ENCODE data around the gene SOX5. TPM values are rescaled to one million over a fixed set of nuclear protein-coding genes. Genes with fewer than 3 reads are reported as not detected.

SOX5 gene
- polyA plus RNA-seq, 1 of the 3 experiments (the other 2 are of a cell fraction): 0.21 TPM

DNA sequence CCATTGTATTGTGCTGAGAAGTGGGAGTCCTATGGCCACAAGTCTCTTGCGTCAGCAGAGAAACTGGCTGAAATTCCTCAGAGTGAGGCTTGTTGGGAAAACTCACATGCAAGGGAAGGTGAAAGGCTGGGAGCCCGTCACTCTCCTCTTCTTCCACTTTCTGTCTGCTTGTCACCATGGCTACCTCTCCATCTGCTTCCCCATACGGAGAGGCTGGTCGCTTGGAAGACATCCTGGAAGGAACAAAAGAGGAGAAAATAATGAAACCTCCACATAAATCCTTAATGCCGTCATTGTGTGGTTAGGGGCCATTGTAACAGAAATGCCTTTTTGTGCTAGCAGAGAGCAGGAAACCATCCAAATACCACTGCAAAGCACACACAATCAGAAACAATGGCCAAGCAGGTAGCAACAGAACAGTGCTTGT lies 53.7 kb downstream of the SOX5 start:
- CTCF ChIA-PET: interaction anchor here (0.7 kb wide), 1 partner anchor 10 kb away, joined by 3 read pairs; no protein-coding TSS in a partner anchor
- Histone ChIP-seq H3K27me3 (ENCODE audit: insufficient read depth) (no peaks in the 10 kb centered on the region), H3K4me2 (no peak overlapping the region), H3K79me2 (ENCODE audit: insufficient read depth) (no peaks in the 10 kb centered on the region), H3K9me3 (no peaks in the 10 kb centered on the region), H4K20me1 (ENCODE audit: insufficient read depth) (no peaks in the 10 kb centered on the region), H3K36me3 (replicated peaks in 1 of 2; ENCODE audit: control insufficient read depth in 1 of 2, insufficient read depth in 2 of 2, low read length in 1 of 2) (no peaks in the 10 kb centered on the region), H3K27ac (ENCODE audit: low read depth in 2 of 2, low read length in 1 of 2) (no peak overlapping the region), H3K9me2 (0 out of 2 replicates have a peak, but pooled peaks cover 2% of the 10 kb centered on the region), H3K4me1 (ENCODE audit: control insufficient read depth in 1 of 2, insufficient read depth in 2 of 2, low read depth in 1 of 2, low read length in 1 of 2) (no peaks in the 10 kb centered on the region), H3K4me3 (ENCODE audit: low read depth in 2 of 2, low read length in 1 of 2) (no peak overlapping the region), H2AFZ (ENCODE audit: low read depth) (no peak overlapping the region), H3K9ac (no peak overlapping the region), H3F3A (replicated peaks; ENCODE audit: insufficient read depth) (no peaks in the 10 kb centered on the region)
- no peak for DNase-seq
- POLR2A ChIA-PET: no interaction called here
- no peak for TF ChIP-seq GATA2 (CRISPR knock-in tag; IDR thresholded peaks at IDR 0.05)
- no peak for TF ChIP-seq NRF1 (IDR thresholded peaks at IDR 0.05; ENCODE audit: low read depth, low read length)
- no peak for TF ChIP-seq RCOR1 (IDR thresholded peaks at IDR 0.05; ENCODE audit: low read length)
- TF ChIP-seq SMC3 (IDR thresholded peaks at IDR 0.05; ENCODE audit: low read depth, low read length): no peak
- TF ChIP-seq POLR2AphosphoS5 (IDR thresholded peaks at IDR 0.05; ENCODE audit: low read depth, low read length): no peak
- no peak for TF ChIP-seq TCF12 (IDR thresholded peaks at IDR 0.05)
- TF ChIP-seq EZH2phosphoT487 (IDR thresholded peaks at IDR 0.05; ENCODE audit: borderline replicate concordance, low read depth): no peak
- TF ChIP-seq, protein P1, sequence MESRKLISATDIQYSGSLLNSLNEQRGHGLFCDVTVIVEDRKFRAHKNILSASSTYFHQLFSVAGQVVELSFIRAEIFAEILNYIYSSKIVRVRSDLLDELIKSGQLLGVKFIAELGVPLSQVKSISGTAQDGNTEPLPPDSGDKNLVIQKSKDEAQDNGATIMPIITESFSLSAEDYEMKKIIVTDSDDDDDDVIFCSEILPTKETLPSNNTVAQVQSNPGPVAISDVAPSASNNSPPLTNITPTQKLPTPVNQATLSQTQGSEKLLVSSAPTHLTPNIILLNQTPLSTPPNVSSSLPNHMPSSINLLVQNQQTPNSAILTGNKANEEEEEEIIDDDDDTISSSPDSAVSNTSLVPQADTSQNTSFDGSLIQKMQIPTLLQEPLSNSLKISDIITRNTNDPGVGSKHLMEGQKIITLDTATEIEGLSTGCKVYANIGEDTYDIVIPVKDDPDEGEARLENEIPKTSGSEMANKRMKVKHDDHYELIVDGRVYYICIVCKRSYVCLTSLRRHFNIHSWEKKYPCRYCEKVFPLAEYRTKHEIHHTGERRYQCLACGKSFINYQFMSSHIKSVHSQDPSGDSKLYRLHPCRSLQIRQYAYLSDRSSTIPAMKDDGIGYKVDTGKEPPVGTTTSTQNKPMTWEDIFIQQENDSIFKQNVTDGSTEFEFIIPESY (IDR thresholded peaks at IDR 0.05; ENCODE audit: borderline replicate concordance, low read depth): no peak
- no peak for TF ChIP-seq FOSL2 (IDR thresholded peaks at IDR 0.05; ENCODE audit: borderline replicate concordance, low read depth)
- TF ChIP-seq GABPA (IDR thresholded peaks at IDR 0.05; ENCODE audit: low read depth): no peak
- no peak for TF ChIP-seq REST (IDR thresholded peaks at IDR 0.05; ENCODE audit: low read depth, low read length)
- TF ChIP-seq YY1 (IDR thresholded peaks at IDR 0.05; ENCODE audit: low read depth): no peak
- no peak for TF ChIP-seq MXI1 (IDR thresholded peaks at IDR 0.05; ENCODE audit: low read depth, low read length)
- TF ChIP-seq CHD2 (IDR thresholded peaks at IDR 0.05; ENCODE audit: low read length, partially characterized antibody): no peak
- TF ChIP-seq ELF1 (IDR thresholded peaks at IDR 0.05): no peak
- WGBS (ENCODE audit: low lambda C conversion rate): 67% methylated on average over 5 of the region's 5 CpGs

Measured in SK-N-SH (cell line).